Activated B cell treated with CpG ODN at 0.5 μM for 24 hours (primary cell): Measurements from ENCODE around the gene GRM2. TPM values are rescaled to one million over a fixed set of nuclear protein-coding genes. Genes with fewer than 3 reads are reported as not detected.

ENCODE experiments used
- ATAC-seq: fragments of 200-7000 bp; cut with Tn5 transposase; one replicate; pipeline ENCODE4 v1.10.0; 2021; ENCODE audit warnings: low read depth, mild to moderate bottlenecking, moderate library complexity
- CTCF ChIA-PET: fragments of 350-600 bp; sonication (Branson Sonifier 250); formaldehyde crosslinking; loops from one replicate; lab custom pipeline; 2021; ENCODE audit warnings: antibody characterized with exemption; lab: Charles Lee
- POLR2A ChIA-PET: fragments of 350-600 bp; sonication (Branson Sonifier 250); formaldehyde crosslinking; loops from one replicate; lab custom pipeline; 2021; ENCODE audit warnings: antibody characterized with exemption; lab: Charles Lee
- DNase-seq: peaks from one replicate; pipeline ENCODE4 v3.0.0; 2022
- H3K27ac Mint-ChIP-seq: one replicate; pipeline ENCODE4 v1.8.0; 2020; ENCODE audit warnings: mixed read lengths
- H3K27me3 Mint-ChIP-seq: one replicate; pipeline ENCODE4 v1.8.0; 2021; ENCODE audit warnings: mixed read lengths
- H3K36me3 Mint-ChIP-seq: one replicate; pipeline ENCODE4 v1.8.0; 2021; ENCODE audit warnings: low read depth, mixed read lengths
- H3K4me1 Mint-ChIP-seq: one replicate; pipeline ENCODE4 v1.8.0; 2021; ENCODE audit warnings: mixed read lengths
- H3K4me3 Mint-ChIP-seq: one replicate; pipeline ENCODE4 v1.8.0; 2020; ENCODE audit warnings: mild to moderate bottlenecking, mixed read lengths
- H3K9me3 Mint-ChIP-seq: one replicate; pipeline ENCODE4 v1.8.0; 2020; ENCODE audit warnings: mixed read lengths
- intact Hi-C: fragments of 100-400 bp; cut with micrococcal nuclease; formaldehyde crosslinking; loops from one replicate; pipeline ENCODE4 v1.15.1; 2024
- total RNA-seq: library from RNA; stranded (reverse); gene quantifications from 2 replicates; pipeline ENCODE4 v1.2.3, GENCODE V29; 2022
- TF ChIP-seq, protein P1 (sequence below): fragments of 200-600 bp; IDR thresholded peaks from one replicate; pipeline ENCODE4 v1.8.0; 2022; ENCODE audit warnings: antibody characterized with exemption, mild to moderate bottlenecking

Gene GRM2
- total RNA-seq, 1 donor from 2014 or later, result 0.58 TPM

DNA sequence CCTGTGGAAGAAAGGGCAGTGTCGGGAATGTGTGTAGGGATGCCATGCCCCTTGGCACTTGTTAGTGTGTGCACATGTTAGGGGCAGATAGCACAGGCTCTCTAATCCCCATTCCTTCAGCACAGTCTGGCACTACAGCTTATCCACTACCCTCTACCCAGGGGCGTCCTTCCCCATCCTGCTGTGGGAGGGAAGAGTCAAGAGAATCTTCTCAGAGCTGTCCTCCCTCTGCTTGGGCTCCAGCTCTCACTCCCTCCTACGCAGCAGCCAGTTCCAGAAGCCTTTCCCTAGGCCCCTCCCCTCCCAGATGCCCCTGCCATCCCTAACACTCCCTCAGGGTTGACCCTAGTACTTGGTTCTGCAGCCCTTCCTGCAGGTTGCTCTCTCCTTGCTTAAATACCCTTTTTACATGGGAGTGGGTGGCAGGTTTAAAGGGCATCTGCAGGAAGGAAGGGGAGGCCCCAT is 815 bp upstream of the GRM2 start:
- H3K27ac Mint-ChIP-seq, result no peak overlapping the region
- intact Hi-C loops, result no loop called here
- DNase-seq (no peak), ATAC-seq (no peak)
- ChIA-PET CTCF (no interaction called here), POLR2A (no interaction called here)
- H3K9me3 Mint-ChIP-seq, result no peaks in the 10 kb centered on the region
- no peaks in the 10 kb centered on the region for H3K27me3 Mint-ChIP-seq
- TF ChIP-seq, protein P1, sequence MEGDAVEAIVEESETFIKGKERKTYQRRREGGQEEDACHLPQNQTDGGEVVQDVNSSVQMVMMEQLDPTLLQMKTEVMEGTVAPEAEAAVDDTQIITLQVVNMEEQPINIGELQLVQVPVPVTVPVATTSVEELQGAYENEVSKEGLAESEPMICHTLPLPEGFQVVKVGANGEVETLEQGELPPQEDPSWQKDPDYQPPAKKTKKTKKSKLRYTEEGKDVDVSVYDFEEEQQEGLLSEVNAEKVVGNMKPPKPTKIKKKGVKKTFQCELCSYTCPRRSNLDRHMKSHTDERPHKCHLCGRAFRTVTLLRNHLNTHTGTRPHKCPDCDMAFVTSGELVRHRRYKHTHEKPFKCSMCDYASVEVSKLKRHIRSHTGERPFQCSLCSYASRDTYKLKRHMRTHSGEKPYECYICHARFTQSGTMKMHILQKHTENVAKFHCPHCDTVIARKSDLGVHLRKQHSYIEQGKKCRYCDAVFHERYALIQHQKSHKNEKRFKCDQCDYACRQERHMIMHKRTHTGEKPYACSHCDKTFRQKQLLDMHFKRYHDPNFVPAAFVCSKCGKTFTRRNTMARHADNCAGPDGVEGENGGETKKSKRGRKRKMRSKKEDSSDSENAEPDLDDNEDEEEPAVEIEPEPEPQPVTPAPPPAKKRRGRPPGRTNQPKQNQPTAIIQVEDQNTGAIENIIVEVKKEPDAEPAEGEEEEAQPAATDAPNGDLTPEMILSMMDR, result no peak
- H3K4me3 Mint-ChIP-seq, result no peak overlapping the region
- peaks cover 9% of the 10 kb centered on the region for H3K4me1 Mint-ChIP-seq
- peaks cover 40% of the 10 kb centered on the region for H3K36me3 Mint-ChIP-seq

DNA sequence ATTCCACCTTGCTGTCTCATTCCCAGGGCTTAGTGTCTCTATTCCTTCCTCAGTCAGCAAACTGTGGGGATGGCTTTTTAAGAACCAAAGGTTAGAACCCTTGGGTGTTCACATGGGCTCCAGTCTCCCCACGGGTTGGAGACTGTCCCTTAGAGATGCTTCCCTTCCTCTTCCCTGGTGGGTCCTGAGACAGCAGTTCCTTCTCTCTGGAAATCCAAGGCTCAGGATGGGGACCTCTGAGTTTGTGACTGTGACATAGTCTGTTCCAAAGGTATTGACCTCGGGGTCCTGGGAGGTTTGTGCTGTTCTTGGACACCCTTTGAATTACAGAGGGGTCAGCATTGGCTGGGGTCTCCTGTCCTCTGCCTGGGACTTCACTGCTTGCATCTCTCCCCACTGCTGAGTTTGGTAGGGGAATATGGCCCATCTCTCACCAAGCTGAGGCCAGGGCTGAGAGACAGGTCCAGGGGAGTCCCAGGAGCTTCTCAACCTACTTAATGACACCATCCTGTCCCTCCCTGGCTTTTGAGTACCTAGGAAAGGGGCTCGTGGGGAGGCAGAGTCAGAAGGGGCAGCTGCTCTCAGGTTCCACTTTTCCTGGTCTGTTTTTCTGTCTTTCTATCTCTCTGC is 1.5 kb downstream of the GRM2 start:
- Mint-ChIP-seq H3K4me3 (no peak overlapping the region), H3K27ac (no peak overlapping the region), H3K9me3 (no peaks in the 10 kb centered on the region), H3K4me1 (peaks cover 9% of the 10 kb centered on the region), H3K36me3 (peaks cover 22% of the 10 kb centered on the region), H3K27me3 (no peaks in the 10 kb centered on the region)
- peak; percentile 5 for DNase-seq
- intact Hi-C loops, result no loop called here
- no peak for ATAC-seq
- TF ChIP-seq, protein P1, result no peak
- ChIA-PET POLR2A (no interaction called here), CTCF (no interaction called here)

DNA sequence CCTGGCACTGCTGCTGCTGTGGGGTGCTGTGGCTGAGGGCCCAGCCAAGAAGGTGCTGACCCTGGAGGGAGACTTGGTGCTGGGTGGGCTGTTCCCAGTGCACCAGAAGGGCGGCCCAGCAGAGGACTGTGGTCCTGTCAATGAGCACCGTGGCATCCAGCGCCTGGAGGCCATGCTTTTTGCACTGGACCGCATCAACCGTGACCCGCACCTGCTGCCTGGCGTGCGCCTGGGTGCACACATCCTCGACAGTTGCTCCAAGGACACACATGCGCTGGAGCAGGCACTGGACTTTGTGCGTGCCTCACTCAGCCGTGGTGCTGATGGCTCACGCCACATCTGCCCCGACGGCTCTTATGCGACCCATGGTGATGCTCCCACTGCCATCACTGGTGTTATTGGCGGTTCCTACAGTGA is 2.1 kb downstream of the GRM2 start:
- no peak overlapping the region for H3K4me3 Mint-ChIP-seq
- H3K27ac Mint-ChIP-seq, result no peak overlapping the region
- ATAC-seq, result no peak
- TF ChIP-seq, protein P1, result no peak
- intact Hi-C loops, result no loop called here
- H3K36me3 Mint-ChIP-seq, result peaks cover 19% of the 10 kb centered on the region
- ChIA-PET CTCF (no interaction called here), POLR2A (no interaction called here)
- peaks cover 9% of the 10 kb centered on the region for H3K4me1 Mint-ChIP-seq
- peak; percentile 12 for DNase-seq
- H3K27me3 Mint-ChIP-seq, result no peaks in the 10 kb centered on the region
- no peaks in the 10 kb centered on the region for H3K9me3 Mint-ChIP-seq

DNA sequence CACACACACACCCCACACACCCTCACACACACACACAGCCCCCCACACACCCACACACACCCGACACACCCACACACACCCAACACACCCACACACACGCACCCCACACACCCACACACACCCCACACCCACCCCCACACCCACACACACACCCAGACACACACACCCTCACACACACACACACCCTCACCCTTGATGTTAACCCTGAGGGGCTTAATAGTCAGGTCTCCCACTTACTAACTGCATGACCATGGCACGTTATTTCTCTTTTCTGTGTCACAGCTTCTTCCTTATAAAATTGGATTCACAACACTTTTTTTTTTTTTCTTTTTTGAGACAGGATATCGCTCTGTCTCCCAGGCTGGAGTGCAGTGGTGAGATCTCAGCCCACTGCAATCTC is 2.8 kb downstream of the GRM2 start:
- Mint-ChIP-seq H3K27me3 (no peaks in the 10 kb centered on the region), H3K4me1 (peaks cover 9% of the 10 kb centered on the region), H3K27ac (no peak overlapping the region), H3K36me3 (peaks cover 13% of the 10 kb centered on the region), H3K9me3 (no peaks in the 10 kb centered on the region), H3K4me3 (no peak overlapping the region)
- CTCF ChIA-PET, result no interaction called here
- intact Hi-C loops, result no loop called here
- ATAC-seq (no peak), DNase-seq (no peak)
- TF ChIP-seq, protein P1, result no peak
- POLR2A ChIA-PET, result interaction anchor here (0.6 kb wide), 1 partner anchor 20 kb away, joined by 3 read pairs; no protein-coding TSS in a partner anchor

DNA sequence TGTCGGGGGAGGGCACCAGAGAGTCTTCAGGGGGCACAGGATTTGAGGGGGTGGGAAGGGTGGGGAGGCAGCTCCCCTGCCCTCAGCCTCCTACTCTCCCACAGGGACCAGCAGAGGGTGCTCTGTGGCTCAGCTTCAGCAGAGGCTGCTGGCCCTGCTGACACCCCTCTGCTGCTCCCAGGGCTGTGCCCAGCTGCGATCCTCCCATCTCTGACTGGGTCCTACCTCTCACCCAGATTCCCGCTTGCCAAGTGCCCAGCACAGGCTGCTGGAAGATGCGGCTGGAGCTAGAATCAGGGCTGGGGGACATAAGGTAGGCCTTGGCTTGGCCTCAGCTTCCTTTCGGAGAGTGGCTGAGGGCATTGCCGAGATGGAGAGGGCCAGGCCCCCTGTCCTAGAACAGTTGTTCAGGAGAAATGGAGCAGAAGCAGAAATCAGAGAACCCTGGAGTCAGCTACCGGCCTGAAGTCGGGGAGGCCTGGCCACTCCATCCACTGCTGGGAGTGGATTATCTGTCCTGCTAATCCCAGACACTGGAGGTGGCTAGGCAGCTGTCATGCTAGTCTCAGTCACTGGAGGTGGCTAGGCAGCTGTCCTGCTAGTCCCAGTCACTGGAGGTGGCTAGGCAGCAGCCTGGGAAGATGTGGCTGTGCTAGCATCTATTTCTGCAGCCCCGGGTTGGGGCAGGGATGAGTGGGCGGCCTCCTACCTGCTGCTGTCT is 3.9 kb downstream of the GRM2 start:
- no peak overlapping the region for H3K27ac Mint-ChIP-seq
- ATAC-seq, result no peak
- no peaks in the 10 kb centered on the region for H3K27me3 Mint-ChIP-seq
- CTCF ChIA-PET, result no interaction called here
- intact Hi-C loops, result no loop called here
- H3K36me3 Mint-ChIP-seq, result peaks cover 2% of the 10 kb centered on the region
- DNase-seq, result peak; percentile 8
- H3K4me3 Mint-ChIP-seq, result no peak overlapping the region
- POLR2A ChIA-PET, result no interaction called here
- peaks cover 9% of the 10 kb centered on the region for H3K4me1 Mint-ChIP-seq
- H3K9me3 Mint-ChIP-seq, result no peaks in the 10 kb centered on the region
- TF ChIP-seq, protein P1, result no peak
